Neural cell (in vitro differentiated cells): ENCODE results near the gene CEP57. TPM values are rescaled to one million over a fixed set of nuclear protein-coding genes. Genes with fewer than 3 reads are reported as not detected.

ENCODE experiments used
- H2AFZ ChIP-seq: fragments of 200-600, 300-800 bp; sonication (generic), shearing (Covaris generic); 2 replicates; pipeline ENCODE4 v1.6.0; 2014; ENCODE audit warnings: low read depth, mild to moderate bottlenecking, antibody characterized with exemption, low read length, moderate library complexity
- H3F3A ChIP-seq: fragments of 200-600 bp; shearing (Covaris generic); 2 replicates; pipeline ENCODE4 v1.6.1; 2016; ENCODE audit warnings: mild to moderate bottlenecking, moderate library complexity, mixed read lengths, antibody characterized with exemption, low read length; ENCODE audit not compliant: insufficient read depth, poor library complexity, severe bottlenecking
- H3K27ac ChIP-seq: fragments of 200-600, 300-800 bp; sonication (generic), shearing (Covaris generic); 2 replicates; pipeline ENCODE4 v1.5.1; 2014; ENCODE audit warnings: mild to moderate bottlenecking, low read length, moderate library complexity
- H3K27me3 ChIP-seq: fragments of 300-800, 200-600 bp; sonication (generic), shearing (Covaris generic); 2 replicates; pipeline ENCODE4 v1.6.0; 2014; ENCODE audit warnings: mild to moderate bottlenecking, low read depth, low read length, moderate library complexity; ENCODE audit not compliant: insufficient read depth
- H3K36me3 ChIP-seq: fragments of 300-800, 200-600 bp; sonication (generic), shearing (Covaris generic); 2 replicates; pipeline ENCODE4 v1.5.1; 2014; ENCODE audit warnings: mild to moderate bottlenecking, antibody characterized with exemption, low read length, moderate library complexity; ENCODE audit not compliant: insufficient read depth
- H3K4me2 ChIP-seq: fragments of 300-800, 200-600 bp; sonication (generic), shearing (Covaris generic); 2 replicates; pipeline ENCODE4 v1.6.0; 2014; ENCODE audit warnings: mild to moderate bottlenecking, low read length
- H3K4me3 ChIP-seq: fragments of 300-800, 200-600 bp; sonication (generic), shearing (Covaris generic); 2 replicates; pipeline ENCODE4 v1.5.1; 2014; ENCODE audit warnings: mild to moderate bottlenecking, low read length, moderate library complexity
- H3K79me2 ChIP-seq: fragments of 200-600 bp; shearing (Covaris generic); replicated peaks from 2 replicates; pipeline ENCODE4 v1.6.0; 2014; ENCODE audit warnings: mild to moderate bottlenecking, low read length, moderate library complexity; ENCODE audit not compliant: insufficient read depth
- H3K9ac ChIP-seq: fragments of 300-800, 200-600 bp; sonication (generic), shearing (Covaris generic); 2 replicates; pipeline ENCODE4 v1.6.1; 2016; ENCODE audit warnings: mild to moderate bottlenecking, low read length, mixed read lengths
- H3K9me2 ChIP-seq: fragments of 200-600 bp; shearing (Covaris generic); 2 replicates; pipeline ENCODE4 v1.6.1; 2016; ENCODE audit warnings: mild to moderate bottlenecking, low read length, mixed read lengths; ENCODE audit not compliant: insufficient read depth
- H3K9me3 ChIP-seq: fragments of 200-600, 300-800 bp; sonication (generic), shearing (Covaris generic); 2 replicates; pipeline ENCODE4 v1.6.1; 2016; ENCODE audit warnings: mild to moderate bottlenecking, mixed run types, low read length, moderate library complexity, mixed read lengths
- H4K20me1 ChIP-seq: fragments of 200-600 bp; shearing (Covaris generic); 2 replicates; pipeline ENCODE4 v1.6.1; 2016; ENCODE audit warnings: mild to moderate bottlenecking, mixed run types; ENCODE audit not compliant: insufficient read depth
- CTCF ChIP-seq: fragments of 450-650 bp; IDR thresholded peaks from 2 replicates; pipeline ENCODE4 v1.5.1; 2014; ENCODE audit warnings: antibody characterized with exemption, mild to moderate bottlenecking, moderate library complexity; ENCODE audit not compliant: poor library complexity, severe bottlenecking
- EP300 ChIP-seq: fragments of 450-650 bp; conservative IDR thresholded peaks from 2 replicates; pipeline ENCODE4 v1.6.1; 2014; ENCODE audit warnings: antibody characterized with exemption, mild to moderate bottlenecking, moderate library complexity; ENCODE audit not compliant: poor library complexity, severe bottlenecking
- EZH2 ChIP-seq: fragments of 200-600, 300-800 bp; shearing (Covaris generic), sonication (generic); IDR thresholded peaks from 2 replicates; pipeline ENCODE4 v1.6.1; 2014; ENCODE audit warnings: antibody characterized with exemption, low read length, borderline replicate concordance, mild to moderate bottlenecking; ENCODE audit not compliant: insufficient read depth, poor library complexity, severe bottlenecking
- MXI1 ChIP-seq: fragments of 450-650 bp; conservative IDR thresholded peaks from 2 replicates; pipeline ENCODE4 v1.6.1; 2014; ENCODE audit warnings: antibody characterized with exemption, mild to moderate bottlenecking; ENCODE audit not compliant: poor library complexity, severe bottlenecking
- POLR2AphosphoS5 ChIP-seq: IDR thresholded peaks from 2 replicates; pipeline ENCODE4 v1.6.1; 2012
- RAD21 ChIP-seq: fragments of 450-650 bp; conservative IDR thresholded peaks from 2 replicates; pipeline ENCODE4 v1.6.1; 2014; ENCODE audit warnings: antibody characterized with exemption, mild to moderate bottlenecking, moderate library complexity
- REST ChIP-seq: IDR thresholded peaks from 2 replicates; pipeline ENCODE4 v1.6.1; 2012; ENCODE audit warnings: borderline replicate concordance
- SMC3 ChIP-seq: fragments of 450-650 bp; conservative IDR thresholded peaks from 2 replicates; pipeline ENCODE4 v1.6.1; 2014; ENCODE audit warnings: antibody characterized with exemption, mild to moderate bottlenecking, moderate library complexity; ENCODE audit not compliant: poor library complexity
- TAF1 ChIP-seq: IDR thresholded peaks from 2 replicates; pipeline ENCODE4 v1.6.1; 2012; ENCODE audit warnings: low read depth
- polyA plus RNA-seq: library from polyadenylated mRNA; depleted of rRNA; stranded (reverse); fragments of >200 nt; gene quantifications from 2 replicates; pipeline ENCODE4 v1.2.3, GENCODE V29; 2014

The CEP57 gene
- polyA plus RNA-seq, 1 donor from 2014 or later: 184 TPM

- no peaks in the 10 kb centered on the region for H3K79me2 ChIP-seq
- no peaks in the 10 kb centered on the region for H3K27me3 ChIP-seq
- H3K36me3 ChIP-seq: no peaks in the 10 kb centered on the region
- H3K27ac ChIP-seq: no peak overlapping the region
- H2AFZ ChIP-seq: no peak overlapping the region
- H3F3A ChIP-seq: no peaks in the 10 kb centered on the region
- H3K4me2 ChIP-seq: no peak overlapping the region
- no peak overlapping the region for H3K9ac ChIP-seq
- no peaks in the 10 kb centered on the region for H3K9me3 ChIP-seq
- H3K9me2 ChIP-seq: no peaks in the 10 kb centered on the region
- no peaks in the 10 kb centered on the region for H4K20me1 ChIP-seq
- H3K4me3 ChIP-seq: no peak overlapping the region
- no peak for TF ChIP-seq EP300
- no peak for TF ChIP-seq MXI1
- no peak for TF ChIP-seq RAD21
- TF ChIP-seq REST: no peak
- no peak for TF ChIP-seq POLR2AphosphoS5
- TF ChIP-seq TAF1: no peak
- no peak for TF ChIP-seq EZH2
- no peak for TF ChIP-seq CTCF
- TF ChIP-seq SMC3: no peak
These were observed 37.4 kb downstream of the CEP57 start for GRCh38 chr11:95827696-95828095.

DNA sequence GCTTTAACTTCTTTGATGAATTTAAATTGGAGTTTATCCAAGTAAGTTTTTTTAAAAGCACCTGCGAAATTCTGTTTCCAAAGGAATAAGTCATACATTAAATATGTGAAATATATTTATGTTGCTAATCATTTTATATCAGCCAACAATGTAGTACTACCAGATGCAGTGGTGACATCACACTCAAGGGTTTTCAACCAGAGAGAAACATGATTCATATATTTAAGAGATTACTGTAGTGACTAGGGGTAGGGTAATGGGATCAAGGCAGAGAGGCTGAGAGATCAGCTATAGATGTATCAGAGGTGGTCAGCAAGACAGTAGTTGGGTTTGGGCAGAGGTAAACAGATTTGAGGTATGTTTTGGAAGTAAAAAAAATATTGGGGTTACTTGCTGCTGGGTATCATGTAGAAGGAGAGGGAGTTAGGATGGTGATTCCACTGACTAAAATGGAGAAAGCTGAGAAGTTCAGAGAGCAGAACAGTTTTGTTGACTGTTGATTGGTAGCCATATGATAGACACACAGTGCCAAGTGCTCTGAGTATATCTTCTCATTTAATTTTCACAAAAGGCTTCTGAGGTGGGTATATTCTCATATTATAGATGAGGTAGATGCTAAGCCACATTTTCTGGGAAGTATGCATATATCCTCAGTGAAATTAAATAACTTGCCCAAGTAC is 39.4 kb downstream of the CEP57 start:
- Histone ChIP-seq H3K27me3 (no peaks in the 10 kb centered on the region), H3K9me2 (no peaks in the 10 kb centered on the region), H3K9ac (no peak overlapping the region), H4K20me1 (no peaks in the 10 kb centered on the region), H3K36me3 (peaks cover 5% of the 10 kb centered on the region), H3K79me2 (no peaks in the 10 kb centered on the region), H3K27ac (no peak overlapping the region), H3F3A (no peaks in the 10 kb centered on the region), H3K9me3 (no peaks in the 10 kb centered on the region), H3K4me2 (no peak overlapping the region), H2AFZ (no peak overlapping the region), H3K4me3 (no peak overlapping the region)
- TF ChIP-seq RAD21 (no peak), CTCF (no peak), TAF1 (no peak), REST (no peak), MXI1 (no peak), POLR2AphosphoS5 (no peak), SMC3 (no peak), EP300 (no peak), EZH2 (no peak)
